ENCODE data around the gene PTCD1. TPM values are rescaled to one million over a fixed set of nuclear protein-coding genes. Genes with fewer than 3 reads are reported as not detected.
"Not testable (repeated sequence)": the region's sequence is repeated elsewhere in the genome, so short reads cannot be mapped to it uniquely, and the experiment has no call there.

PTCD1 gene
- total RNA-seq, 4 donors from 2014 or later = 5.7 to 12.7 (median 6.6) TPM

DNA sequence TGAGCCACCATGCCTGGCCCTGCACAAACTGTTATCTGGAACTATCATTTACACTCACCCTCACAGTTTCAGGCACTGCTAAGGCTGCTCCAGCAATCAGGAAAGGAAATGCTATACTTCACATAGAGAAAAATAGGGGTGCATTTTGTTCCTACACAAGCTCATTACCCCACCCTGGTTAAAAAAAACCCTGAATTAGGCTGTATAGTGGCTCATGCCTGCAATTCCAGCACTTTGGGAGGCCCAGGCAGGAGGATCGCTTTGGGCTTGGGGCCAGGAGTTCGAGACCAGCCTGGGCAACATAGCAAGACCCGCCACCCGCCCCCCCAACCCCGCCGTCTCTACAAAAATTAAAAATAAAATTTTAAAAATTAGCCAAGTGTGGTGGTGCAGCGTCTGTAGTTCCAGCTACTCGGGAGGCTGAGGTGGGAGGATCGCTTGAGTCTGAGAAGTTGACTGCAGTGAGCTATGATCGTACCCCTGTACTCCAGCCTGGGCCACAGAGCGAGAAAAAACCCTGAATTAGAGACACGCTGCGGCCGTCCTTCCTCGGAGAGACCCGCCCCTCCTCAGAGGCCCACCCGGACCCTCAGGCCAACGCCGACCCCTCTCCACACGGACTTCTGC, 539 bp downstream of the PTCD1 start:
- H3K36me3 ChIP-seq = peaks cover 0 to 36% (median 14%) of the 10 kb centered on the region in 3 donors
- no peak for DNase-seq
- 3 to 17% methylated on average over 10 to 14 of the region's 20 CpGs for WGBS, 2 donors
- peaks cover 11 to 76% (median 31%) of the 10 kb centered on the region in 3 donors for H3K4me1 ChIP-seq
- H3K27me3 ChIP-seq = no peaks in the 10 kb centered on the region
- H3K4me3 ChIP-seq = peak overlapping the region; percentile 80 to 100 (median 92)
- intact Hi-C loops (cut with DNase I) = no loop called here
- peak overlapping the region; percentile 89 to 95 (median 92) for H3K27ac ChIP-seq
- no peaks in the 10 kb centered on the region for H3K9me3 ChIP-seq
- TF ChIP-seq, protein P1, sequence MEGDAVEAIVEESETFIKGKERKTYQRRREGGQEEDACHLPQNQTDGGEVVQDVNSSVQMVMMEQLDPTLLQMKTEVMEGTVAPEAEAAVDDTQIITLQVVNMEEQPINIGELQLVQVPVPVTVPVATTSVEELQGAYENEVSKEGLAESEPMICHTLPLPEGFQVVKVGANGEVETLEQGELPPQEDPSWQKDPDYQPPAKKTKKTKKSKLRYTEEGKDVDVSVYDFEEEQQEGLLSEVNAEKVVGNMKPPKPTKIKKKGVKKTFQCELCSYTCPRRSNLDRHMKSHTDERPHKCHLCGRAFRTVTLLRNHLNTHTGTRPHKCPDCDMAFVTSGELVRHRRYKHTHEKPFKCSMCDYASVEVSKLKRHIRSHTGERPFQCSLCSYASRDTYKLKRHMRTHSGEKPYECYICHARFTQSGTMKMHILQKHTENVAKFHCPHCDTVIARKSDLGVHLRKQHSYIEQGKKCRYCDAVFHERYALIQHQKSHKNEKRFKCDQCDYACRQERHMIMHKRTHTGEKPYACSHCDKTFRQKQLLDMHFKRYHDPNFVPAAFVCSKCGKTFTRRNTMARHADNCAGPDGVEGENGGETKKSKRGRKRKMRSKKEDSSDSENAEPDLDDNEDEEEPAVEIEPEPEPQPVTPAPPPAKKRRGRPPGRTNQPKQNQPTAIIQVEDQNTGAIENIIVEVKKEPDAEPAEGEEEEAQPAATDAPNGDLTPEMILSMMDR (IDR thresholded peaks at IDR 0.05) = no peak
- TF ChIP-seq POLR2A (IDR thresholded peaks at IDR 0.05) = no peak

DNA sequence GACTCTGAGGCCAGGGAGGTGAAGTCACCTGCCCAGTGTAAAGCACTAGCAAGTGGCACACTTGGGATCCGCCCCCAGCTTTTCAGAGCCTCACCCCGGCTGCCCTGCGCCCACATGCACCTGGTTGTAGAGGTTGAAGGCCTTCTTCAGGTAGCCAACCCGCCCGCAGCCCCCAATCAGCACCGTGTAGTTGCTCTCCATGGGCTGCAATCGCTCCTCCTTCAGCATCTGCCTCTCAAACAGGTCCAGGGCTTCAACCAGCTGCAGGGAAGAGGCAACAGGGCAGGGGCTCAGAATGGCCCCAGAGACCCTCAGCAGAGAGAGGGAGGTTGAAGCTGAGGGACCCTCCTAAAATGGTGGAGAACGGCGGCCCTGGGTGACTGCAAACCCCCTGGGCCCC, 5.4 kb downstream of the PTCD1 start:
- no peaks in the 10 kb centered on the region for H3K9me3 ChIP-seq
- no peak for TF ChIP-seq POLR2A (IDR thresholded peaks at IDR 0.05)
- TF ChIP-seq, protein P1 (IDR thresholded peaks at IDR 0.05) = no peak
- peaks cover 17 to 73% (median 39%) of the 10 kb centered on the region in 3 donors for H3K36me3 ChIP-seq
- DNase-seq = no peak
- no peaks in the 10 kb centered on the region for H3K27me3 ChIP-seq
- WGBS, 2 donors = 90 to 93% methylated on average over 2 to 3 of the region's 9 CpGs
- no peak overlapping the region for H3K27ac ChIP-seq
- intact Hi-C loops (cut with DNase I) = no loop called here
- peaks cover 4 to 72% (median 25%) of the 10 kb centered on the region in 3 donors for H3K4me1 ChIP-seq
- no peak overlapping the region for H3K4me3 ChIP-seq

DNA sequence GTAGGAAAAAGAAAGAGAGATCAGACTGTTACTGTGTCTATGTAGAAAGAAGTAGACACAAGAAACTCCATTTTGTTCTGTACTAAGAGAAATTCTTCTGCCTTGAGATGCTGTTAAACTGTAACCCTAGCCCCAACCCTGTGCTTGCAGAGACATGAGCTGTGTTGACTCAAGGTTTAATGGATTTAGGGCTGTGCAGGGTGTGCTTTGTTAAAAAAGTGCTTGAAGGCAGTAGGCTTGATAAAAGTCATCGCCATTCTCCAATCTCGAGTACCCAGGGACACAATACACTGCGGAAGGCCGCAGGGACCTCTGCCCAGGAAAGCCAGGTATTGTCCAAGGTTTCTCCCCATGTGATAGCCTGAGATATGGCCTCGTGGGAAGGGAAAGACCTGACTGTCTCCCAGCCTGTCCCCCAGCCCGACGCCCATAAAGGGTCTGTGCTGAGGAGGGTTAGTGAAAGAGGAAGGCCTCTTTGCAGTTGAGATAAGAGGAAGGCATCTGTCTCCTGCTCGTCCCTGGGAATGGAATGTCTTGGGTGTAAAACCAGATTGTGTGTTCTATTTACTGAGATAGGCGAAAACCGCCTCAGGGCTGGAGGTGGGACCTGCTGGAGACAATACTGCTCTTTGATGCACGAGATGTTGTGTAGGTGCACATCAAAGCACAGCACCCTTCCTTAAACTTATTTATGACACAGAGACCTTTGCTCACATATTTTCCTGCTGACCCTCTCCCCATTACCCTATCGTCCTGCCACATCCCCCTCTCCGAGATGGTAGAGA, 6.7 kb downstream of the PTCD1 start:
- H3K27ac ChIP-seq = peak overlapping the region; percentile 44 to 74 (median 64)
- H3K9me3 ChIP-seq; H3K27me3 ChIP-seq; H3K4me3 ChIP-seq; DNase-seq; intact Hi-C loops (cut with DNase I): not testable (repeated sequence)
- WGBS, 2 donors = 50 to 69% methylated on average over 11 to 13 of the region's 13 CpGs
- peaks cover 4 to 59% (median 17%) of the 10 kb centered on the region in 3 donors for H3K4me1 ChIP-seq
- H3K36me3 ChIP-seq = peaks cover 17 to 82% (median 39%) of the 10 kb centered on the region in 3 donors

DNA sequence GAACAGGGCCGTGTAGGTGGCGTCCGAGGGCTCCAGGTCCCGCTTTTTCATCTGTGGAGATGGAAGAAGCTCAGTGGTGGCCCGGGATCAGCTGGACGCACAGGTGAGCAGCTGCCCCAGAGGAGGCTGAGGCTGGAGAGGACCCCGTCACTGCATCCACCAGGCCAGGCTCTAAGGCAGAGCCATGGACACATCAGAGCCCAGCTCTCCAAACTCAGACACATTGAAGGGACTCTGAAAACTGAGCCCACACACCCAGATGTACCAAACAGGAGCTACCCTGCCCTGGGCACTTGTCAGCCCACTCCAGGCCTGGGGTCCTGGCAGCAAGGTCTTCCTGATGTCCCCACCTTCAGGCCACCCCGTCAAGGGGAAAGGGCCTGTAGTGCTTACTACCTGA, 8.8 kb downstream of the PTCD1 start:
- intact Hi-C loops (cut with DNase I) = no loop called here
- Histone ChIP-seq H3K4me1 (peaks cover 4 to 38% (median 17%) of the 10 kb centered on the region in 3 donors), H3K4me3 (no peak overlapping the region), H3K27me3 (no peaks in the 10 kb centered on the region), H3K27ac (no peak overlapping the region), H3K36me3 (peaks cover 26 to 93% (median 41%) of the 10 kb centered on the region in 3 donors), H3K9me3 (no peaks in the 10 kb centered on the region)
- TF ChIP-seq POLR2A (IDR thresholded peaks at IDR 0.05) = no peak
- TF ChIP-seq, protein P1 (IDR thresholded peaks at IDR 0.05) = no peak
- DNase-seq = no peak
- WGBS, 2 donors = 100% methylated on average over 1 to 4 of the region's 8 CpGs

DNA sequence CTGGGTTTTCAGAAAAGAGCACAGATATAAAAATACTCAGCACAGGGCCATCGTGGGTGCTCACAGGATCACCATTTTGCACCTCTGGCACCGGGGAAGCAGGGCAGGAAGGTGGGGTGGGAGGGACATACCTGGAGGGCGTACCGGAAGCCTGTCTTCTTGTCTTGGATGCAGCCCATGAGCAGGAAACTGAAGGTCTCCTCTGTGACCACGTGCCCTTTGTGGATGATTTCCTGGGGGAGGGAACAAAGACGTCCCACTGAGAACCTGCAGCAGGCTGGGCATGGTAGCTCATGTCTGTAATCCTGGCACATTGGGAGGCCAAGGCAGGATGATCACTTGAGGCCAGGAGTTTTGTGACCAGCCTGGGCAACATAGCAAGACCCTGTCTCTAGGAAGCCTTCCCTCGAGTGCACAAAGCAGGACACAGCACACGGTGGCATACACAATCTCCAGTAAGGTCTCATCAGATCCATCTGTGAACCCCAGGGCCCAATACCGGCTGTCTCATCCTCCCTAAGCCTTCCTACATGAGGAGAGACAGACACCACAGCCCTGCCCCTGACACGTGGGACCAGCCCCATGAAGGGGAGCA, 9.5 kb downstream of the PTCD1 start:
- Histone ChIP-seq H3K27me3 (no peaks in the 10 kb centered on the region), H3K36me3 (peaks cover 33 to 93% (median 46%) of the 10 kb centered on the region in 3 donors), H3K4me3 (no peak overlapping the region), H3K9me3 (no peaks in the 10 kb centered on the region), H3K27ac (no peak overlapping the region), H3K4me1 (peaks cover 4 to 35% (median 17%) of the 10 kb centered on the region in 3 donors)
- TF ChIP-seq POLR2A (IDR thresholded peaks at IDR 0.05) = no peak
- TF ChIP-seq, protein P1 (IDR thresholded peaks at IDR 0.05) = no peak
- no peak for DNase-seq
- WGBS, 2 donors = 93 to 100% methylated on average over 1 to 2 of the region's 10 CpGs
- intact Hi-C loops (cut with DNase I) = no loop called here
